HG03060 (cell line): ENCODE measurements around the gene SLC2A10.

ENCODE experiments used
- ATAC-seq: cut with Tn5 transposase; IDR thresholded peaks from one replicate; pipeline ENCODE4 v1.9.1; 2021; ENCODE audit warnings: low read depth, moderate number of reproducible peaks; ENCODE audit not compliant: unreplicated experiment

SLC2A10 gene

DNA sequence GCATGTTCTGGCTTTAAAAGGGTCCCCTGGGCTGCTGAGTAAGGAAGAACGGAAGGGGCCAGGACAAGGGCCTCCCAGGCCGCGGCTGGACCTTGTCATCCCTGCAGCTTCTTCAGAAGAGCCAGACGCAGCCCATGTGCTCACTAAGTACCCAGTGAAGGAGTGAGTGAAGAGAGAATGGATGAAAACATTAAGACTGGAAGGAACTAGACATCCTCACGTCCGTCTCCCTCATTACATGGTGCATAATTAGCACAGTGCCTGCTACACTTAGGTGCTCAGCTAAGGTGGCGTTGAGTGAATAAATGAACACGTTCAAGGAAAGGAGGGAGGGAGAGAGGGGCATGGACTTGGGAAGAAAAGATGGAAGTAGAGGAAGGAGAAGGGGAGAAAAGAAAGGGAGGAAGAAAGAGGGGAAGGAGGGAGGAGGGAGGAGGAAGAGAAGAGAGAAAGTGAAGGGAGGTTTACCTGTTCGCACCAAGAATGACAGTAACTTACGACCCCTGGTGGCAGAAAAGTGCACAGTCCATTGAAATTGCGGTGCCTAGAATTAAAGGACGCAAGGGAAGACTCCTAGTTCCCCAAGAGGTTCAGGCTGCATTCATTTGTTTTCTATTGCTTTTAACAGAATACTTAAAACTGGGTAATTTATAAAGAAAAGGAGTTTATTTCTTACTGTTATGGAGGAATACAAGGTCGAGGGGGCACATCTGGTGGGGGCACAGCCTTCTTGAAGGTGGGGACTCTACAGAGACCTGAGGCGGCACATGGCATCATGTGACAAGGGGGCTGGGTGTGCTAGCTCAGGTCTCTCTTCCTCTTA lies 28.2 kb upstream of the SLC2A10 start:
- ATAC-seq: no peak

DNA sequence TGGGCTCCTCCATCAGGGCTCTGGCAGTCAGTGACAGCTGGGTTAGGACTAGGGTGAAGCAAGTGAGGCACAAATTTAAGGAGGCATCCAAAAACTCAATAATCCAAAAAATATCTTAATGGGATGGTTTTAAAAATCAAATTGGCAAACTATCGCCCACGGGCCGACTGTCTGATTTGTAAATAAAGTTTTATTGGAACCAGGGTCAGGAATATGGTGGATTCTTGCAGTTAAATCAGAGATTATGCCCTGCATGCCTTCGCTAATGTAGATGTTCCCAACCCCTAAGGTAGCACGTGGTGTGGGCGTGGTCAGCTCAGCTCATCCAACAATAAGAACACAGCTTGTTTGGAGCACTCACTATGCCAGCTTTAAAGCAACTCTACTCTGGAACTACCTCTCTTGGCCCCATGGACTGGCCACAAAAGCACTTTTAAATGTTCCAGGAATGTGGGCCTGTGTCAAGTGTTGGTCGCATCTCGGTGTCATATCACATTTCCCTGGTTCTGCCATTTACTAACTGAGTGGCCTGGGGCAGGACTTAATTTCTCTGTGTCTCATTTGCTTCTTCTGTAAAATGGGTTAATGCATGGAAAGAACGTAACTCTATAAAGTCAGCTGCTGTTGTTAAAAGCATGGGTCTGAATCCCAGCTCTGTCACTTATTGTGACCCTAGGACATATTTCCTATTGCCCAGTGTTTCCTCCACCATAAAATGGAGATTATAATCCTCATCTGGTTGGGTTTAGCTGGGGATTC lies 27.2 kb upstream of the SLC2A10 start:
- no peak for ATAC-seq

DNA sequence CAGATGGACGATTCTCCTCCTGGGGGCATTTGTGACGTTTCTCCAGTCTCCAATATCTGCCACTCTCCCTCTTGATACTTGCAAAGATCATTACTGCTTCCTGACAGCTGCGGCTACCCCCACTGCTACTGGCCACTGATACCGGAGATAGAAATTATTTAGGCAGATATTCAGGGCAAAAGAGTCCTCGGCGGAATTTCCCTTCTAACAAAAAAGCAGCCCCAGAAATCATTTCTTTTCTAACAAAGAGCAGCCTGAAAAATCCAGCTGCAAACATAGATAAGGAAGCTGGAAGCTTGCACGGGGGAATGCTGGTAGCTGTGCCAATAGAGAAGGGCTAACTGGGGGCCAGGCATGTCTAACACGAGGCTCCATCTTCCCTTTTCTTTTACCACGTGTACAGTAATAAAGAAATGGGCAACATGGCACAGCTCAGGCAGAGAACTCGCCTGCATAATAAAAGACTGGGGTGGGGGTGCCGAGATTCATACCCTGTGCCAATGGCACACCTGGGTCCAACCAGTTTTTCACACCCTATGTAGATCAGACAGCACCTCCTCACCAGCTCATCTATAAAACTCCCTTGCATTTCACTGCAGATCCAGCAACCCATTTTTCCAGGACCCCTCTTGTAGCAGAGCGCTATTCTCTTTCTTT lies 26.3 kb upstream of the SLC2A10 start:
- ATAC-seq: no peak

DNA sequence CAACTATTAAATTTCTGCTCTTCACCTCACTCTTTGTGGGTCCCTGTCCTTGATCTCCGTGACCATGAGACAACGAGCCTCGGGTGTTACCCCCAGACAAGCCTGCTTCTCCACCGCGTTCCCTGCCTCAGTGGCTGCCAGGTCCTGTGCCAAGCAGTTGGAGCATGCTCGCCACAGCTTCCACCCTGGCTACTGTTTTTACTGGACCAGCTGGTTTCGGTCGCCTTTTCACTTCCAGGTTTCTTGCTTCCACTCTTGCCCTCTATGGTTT lies 25.8 kb upstream of the SLC2A10 start:
- no peak for ATAC-seq

DNA sequence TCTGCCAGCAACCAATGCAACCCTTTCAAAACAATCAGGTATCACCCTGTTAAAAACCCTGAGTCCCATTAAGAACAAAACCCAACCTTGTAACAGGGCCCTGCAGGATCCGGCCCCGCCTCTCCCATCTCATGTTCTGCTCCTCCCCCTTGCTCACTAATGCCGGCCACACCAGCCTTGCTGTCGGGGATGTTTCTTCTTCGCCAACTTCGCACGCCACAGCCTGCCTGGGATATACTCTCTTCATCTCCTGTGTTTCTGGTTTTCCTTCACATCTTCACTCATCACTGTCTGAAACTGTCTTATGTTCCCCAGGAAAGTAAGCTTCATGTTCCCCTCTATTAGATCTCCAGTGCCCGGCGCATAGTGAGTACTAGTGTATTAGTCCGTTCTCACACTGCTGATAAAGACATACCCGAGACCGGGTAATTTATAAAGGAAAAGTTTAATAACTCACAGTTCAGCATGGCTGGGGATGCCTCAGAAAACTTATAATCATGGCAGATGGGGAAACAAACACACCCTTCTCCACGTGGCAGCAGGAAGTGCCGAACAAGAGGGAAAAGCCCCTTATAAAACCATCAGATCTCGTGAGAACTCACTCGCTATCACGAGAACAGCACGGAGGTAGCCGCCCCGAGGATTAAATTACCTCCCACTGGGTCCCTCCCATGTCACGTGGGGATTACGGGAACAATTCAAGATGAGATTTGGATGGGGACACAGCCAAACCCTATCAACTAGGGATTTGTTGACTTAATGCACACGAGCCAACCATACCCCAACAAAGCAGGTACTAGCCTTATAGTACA lies 25.3 kb upstream of the SLC2A10 start:
- no peak for ATAC-seq

DNA sequence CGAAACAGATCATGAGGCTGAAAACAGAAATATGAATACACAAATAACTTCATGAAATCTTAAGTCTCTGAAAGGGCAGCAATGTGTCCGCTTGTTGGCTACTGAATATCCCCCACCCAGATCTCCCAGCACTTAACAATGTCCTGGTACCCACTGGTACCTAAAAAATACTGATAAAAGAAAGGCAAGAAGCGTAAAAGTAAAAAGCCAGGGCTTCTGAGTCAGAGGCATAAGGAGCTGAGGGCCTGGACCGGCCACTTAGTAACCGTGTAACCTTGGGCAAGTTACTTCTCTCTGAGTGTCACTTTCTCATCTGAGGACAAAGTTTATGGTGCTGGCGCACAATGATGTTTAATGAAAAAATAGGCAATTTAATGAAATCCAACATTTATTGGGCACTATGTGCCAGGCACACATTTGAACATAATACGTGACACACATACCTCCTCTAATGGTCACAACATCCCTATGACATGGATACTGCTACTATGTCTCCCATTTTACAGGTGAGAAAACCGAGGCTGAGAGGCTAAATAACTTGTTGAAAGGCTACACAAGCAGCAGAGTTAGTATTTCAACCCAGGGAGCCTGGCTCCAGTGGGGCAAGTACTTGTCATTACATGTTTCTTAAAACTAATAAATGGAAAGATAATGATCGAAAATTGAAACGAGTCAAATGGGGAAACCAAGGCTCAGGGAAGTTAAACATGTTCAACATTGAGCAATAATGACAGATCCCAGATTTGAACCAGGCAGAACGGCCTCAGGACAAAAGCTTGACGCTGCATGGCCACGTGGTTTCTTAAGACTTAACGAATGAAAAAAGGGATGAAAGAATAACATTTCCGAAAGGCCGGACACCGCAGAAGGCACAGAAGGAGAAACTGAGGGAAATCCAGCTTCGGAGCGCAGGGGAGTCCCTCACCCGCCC lies 21.0 kb upstream of the SLC2A10 start:
- ATAC-seq: no peak

DNA sequence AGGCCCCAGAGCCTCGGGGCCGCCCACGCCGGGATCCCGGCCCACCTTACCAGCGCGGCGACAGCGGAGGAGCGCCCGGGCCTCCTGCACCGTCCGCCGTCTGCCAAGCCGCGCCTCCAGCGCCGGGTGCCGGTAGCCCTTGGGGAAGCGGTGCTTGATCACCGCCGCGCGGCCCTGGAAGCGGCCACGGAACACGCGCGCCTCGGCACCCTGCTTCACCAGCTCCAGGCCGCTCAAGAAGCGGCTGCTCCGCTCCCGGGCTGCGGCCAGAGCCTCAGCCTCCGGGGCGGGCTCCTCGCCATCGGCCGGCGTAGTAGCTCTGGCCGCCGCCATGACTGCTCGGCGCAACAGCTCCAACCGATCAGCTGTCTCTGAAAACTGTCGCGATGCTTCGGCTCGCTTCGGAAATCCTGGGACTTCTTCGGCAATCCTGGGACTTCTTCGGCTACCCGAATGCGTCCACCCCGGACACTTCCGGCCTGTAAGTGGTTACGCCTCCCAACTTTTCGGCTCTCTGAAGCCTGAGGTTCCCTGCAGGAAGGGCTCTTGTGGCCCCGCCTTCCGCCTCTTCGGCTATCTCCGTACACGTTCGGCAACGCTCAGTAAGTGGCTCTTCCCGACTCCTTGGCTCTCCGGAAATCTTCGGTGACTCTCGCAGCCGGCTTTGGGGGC lies 20.2 kb upstream of the SLC2A10 start, which contains the start of gene TP53RK:
TP53RK (minus strand) TSS at position 363 of the 672 bp plus-strand sequence; CDS start at position 333, 30 bp downstream.
- peak; percentile 85 for ATAC-seq

DNA sequence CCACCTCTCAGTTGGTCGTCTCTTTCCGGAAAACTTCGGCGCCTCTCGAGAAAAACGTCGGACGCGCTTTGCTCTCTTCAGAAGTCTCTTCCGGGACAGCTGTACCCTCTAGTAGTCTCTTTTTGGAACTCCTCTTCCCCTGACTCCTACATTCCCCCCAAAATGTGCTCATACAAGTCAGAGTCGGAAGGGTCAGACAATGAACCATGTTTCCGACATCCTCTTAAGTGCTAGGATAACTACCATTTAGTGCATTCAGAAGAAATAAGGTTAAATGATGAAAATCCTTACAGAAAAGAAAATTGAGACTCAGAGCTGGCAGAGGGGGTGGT lies 19.7 kb upstream of the SLC2A10 start:
- no peak for ATAC-seq

DNA sequence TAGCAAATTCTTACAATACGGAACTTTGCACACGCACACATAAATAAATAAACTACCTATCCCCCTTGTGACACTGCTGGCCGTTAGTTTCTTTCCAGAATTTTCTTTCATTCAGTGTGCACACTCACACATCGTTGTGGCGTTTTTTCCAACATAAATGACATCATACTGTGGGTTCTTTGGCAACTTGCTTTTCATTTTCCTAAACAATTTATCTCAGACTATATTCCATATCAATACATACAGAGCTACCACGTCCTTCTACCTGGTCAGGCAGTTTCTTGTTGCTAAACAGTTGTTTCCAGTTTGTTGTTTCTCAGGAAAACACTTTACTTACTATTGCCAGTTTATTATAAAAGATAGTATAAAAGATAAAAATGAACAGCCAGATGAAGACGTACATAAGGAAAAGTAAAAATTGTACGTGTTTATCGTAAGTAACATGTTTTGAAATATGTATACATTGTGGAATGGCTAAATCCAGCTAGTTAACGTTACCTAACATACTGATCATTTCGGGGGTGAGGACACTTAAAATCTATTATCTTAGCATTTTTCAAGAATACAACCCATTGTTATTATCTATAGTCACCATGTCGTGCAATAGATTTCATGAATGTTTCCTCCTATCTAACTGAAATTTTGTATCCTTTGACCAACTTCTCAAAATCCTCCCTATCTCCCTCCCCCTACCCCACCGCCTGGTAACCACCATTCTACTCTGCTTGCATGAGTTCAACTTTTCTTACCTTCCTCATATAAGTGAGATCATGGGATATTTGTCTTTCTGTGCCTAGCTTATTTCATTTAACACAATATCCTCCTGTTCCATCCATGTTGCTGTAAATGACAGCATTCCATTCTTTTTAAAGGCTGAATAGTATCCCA lies 19.0 kb upstream of the SLC2A10 start:
- ATAC-seq: no peak

DNA sequence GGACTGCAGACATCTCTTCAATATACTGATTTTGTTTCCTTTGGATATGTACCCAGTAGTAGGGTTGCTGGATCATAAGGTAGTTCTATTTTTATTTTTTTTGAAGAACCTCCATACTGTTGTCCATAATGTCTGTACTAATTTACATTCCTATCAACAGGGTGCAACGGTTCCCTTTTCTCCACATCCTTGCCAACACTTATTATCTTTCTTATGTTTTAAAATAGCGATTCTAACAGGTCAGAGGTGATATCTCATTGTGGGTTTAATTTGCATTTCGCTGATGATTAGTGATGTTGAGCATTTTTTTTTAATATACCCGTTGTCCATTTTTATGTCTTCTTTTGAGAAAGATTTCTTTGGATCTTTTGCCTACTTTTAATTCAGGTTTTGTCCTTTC lies 18.3 kb upstream of the SLC2A10 start:
- no peak for ATAC-seq

DNA sequence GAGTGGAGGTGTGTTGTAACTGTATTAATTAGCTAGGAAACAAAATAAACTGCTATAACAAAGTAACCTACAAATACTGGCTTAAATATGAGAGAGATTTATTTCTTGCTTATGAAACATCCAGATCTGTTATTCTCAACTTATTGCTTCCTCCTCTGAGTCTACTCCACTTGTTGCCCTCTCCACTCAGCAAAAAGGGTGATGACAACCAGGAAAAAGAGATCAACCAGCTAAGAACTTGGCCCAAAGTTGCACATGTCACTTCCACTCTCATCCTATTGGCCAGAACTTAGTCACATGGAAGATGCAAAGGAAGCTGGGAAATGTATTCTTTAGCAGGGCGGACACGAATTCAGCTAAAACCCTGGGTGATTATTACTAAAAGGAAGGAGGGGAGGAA lies 15.0 kb upstream of the SLC2A10 start:
- no peak for ATAC-seq

DNA sequence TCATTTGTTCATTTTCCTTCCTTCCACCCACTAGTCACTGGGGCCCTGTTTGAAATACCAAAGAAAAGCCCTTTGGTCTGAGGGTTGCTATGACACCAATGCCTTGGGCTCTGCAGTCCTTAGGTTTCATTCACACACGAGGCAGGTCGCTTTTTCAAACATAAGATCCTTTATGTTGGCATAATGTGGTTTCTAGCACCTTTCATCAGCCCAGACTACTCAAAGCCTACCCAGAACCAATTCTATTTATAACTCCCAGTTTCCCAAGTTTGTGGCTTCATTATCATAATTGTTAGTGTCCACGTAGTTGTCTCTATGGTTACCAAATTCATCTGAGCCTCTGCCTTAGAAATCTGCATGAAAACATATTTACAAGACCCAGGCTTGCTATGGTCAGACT lies 13.6 kb upstream of the SLC2A10 start:
- ATAC-seq: no peak

DNA sequence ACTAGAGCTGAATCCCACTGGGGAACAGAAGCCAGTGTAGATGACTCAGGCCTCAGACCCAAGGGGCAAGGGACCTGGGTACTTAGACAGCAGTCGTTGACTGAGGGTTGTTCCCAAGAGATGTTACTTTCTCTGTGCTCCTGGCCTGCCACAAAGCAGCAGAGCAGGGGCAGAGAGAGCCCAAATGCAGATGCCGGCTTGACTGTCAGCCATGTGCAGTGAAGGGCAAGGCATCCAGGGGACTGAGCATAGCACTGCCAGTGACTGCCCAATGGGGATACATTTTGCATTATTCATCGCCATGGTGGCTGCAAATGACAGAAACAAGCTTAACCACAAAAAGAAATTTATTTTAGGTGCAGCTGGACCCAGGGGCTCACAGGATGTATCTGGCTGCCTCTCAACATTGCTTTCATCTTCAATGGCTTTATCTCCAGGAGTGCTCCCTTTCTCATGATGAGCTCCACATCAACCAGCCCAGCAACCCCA lies 12.6 kb upstream of the SLC2A10 start:
- ATAC-seq: no peak

DNA sequence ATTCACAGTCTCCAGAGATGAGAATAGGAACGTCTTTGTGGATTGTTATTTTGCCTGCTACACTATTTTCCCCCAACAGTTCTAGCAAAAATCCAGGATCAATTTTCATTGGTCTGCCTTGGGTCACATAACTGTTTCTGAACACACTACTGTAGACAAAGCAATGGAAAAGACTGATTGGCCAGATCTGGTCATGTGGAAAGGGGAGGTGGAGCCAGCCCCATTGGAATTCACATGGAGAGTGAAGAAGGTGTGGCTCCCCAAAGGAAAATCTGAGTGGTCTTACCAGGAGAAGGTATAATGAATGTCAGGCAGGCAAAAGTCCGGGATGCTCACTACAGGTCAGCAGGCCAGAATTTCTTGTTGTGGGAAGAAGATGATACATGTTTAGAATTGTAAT lies 10.7 kb upstream of the SLC2A10 start:
- ATAC-seq: no peak

DNA sequence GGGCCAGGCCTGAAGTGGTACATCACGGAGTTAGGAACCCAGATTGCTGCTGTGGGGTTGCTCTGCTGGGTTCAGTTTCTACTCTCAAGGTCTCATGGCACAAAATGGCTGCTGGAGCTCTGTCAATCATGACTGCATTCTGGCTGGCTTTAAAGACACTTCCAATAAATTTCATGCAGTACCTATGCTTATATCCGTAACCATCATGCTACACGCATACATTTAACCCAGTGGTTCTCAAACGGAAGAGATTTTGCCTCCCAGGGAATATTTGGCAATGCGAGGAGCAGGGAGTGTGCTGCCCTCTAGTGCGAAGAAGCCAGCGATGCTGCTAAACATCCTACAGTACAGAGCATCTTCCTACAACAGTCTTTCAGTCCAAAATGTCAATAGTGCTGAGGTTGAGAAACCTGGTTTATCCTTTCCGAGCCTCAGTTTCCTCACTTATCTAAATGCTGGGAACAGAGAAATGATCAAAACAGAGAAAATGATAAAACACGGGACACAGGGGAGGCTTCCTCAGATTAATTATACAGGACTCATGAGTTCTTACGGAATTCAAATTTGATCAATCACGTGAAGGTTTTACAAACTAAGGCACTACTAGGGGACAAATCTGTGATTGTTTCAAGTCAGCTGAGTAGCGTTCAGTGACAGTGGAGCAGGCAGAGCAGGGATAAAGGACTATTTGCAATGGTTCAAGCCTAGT lies 9.6 kb upstream of the SLC2A10 start:
- no peak for ATAC-seq

DNA sequence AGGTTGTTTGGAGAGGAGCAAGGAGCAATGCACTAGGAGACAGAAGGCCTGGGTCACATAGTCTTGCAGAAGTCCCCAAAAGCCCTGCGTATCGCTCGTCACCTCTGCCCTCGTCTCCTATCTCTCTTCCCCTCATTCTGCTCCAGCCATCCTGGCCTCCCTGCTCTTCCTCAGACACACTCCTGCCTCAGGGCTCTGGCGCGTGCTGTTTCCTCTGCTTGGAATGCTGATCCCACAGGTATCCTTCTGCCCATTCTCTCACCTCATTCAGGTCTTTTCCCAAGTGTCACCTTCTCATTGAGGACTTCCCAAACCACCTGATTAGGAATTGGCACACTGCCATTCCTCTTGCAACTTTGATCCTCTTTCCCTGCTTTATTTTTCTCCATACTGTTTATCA lies 9.0 kb upstream of the SLC2A10 start:
- no peak for ATAC-seq

DNA sequence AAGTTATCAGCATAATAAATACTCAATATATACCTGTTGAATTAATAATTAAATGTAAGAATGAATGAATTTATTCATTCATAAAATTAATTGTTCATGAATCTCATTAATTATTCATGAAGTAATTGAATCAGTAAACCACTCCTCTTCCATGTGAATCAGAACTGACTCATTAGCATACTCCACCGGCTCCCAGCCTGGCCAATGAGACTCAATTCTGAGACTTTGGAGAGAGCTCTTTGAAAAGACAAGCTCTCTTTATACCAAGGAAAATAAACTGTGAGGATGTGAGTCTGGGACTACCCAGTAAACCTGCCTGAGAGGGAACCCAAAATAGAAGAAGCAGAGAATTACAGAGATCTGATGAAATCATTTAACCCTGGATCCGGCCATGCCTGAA lies 8.4 kb upstream of the SLC2A10 start:
- no peak for ATAC-seq

DNA sequence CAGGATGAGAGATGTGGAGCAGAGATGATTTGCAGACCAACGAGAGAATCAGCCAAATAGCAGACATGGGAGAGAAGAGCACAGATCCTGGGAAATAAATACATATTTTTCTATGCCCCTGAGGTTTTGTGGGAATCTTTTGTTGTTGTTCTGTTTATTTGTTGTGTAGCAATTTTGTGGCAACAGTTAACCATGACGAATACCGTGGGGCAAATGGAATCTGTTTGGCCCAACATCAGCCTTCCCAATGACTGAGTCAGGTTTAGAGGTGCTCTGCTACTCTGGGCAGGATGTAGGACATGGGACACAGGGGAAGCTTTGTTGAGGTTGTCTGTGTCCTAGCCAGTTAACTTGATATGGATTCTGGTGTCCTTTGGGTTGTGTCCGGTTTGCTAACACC lies 7.9 kb upstream of the SLC2A10 start:
- ATAC-seq: no peak
